Measurements from ENCODE around the gene CASP10. TPM values are rescaled to one million over a fixed set of nuclear protein-coding genes. Genes with fewer than 3 reads are reported as not detected.

CASP10 gene
- total and polyA plus RNA-seq, 9 of the 15 experiments (the other 6 are each of a cell fraction or from before 2014, with no cell fraction given) = 7.1 to 20.4 (median 10.8) TPM

- TF ChIP-seq SMARCB1 (IDR thresholded peaks at IDR 0.05; ENCODE audit: insufficient read length, low read depth) = no peak
- no peak for TF ChIP-seq TBL1XR1 (IDR thresholded peaks at IDR 0.05; ENCODE audit: low read length in 2 of 2)
- no peak for TF ChIP-seq ZNF57 (CRISPR knock-in tag; IDR thresholded peaks at IDR 0.05)
- peak; percentile 71 for TF ChIP-seq MEIS2 (IDR thresholded peaks at IDR 0.05; ENCODE audit: partially characterized antibody)
- no peak for TF ChIP-seq NFYB (IDR thresholded peaks at IDR 0.05; ENCODE audit: extremely low read depth, insufficient read length)
- no peak for TF ChIP-seq ETS2 (tag; IDR thresholded peaks at IDR 0.05; ENCODE audit: borderline replicate concordance, poor library complexity, severe bottlenecking)
- no peak for TF ChIP-seq ZNF282 (CRISPR knock-in tag; IDR thresholded peaks at IDR 0.05)
- no peak for TF ChIP-seq CAMTA2 (CRISPR knock-in tag; conservative IDR thresholded peaks at IDR 0.05)
- TF ChIP-seq RBFOX2 (IDR thresholded peaks at IDR 0.05; ENCODE audit: low read depth, low read length) = 0 out of 2 replicates have a peak, but pooled peaks have one; percentile 24
- TF ChIP-seq KLF10 (CRISPR knock-in tag; IDR thresholded peaks at IDR 0.05) = no peak
- TF ChIP-seq ZNF699 (CRISPR knock-in tag; IDR thresholded peaks at IDR 0.05; ENCODE audit: insufficient replicate concordance) = no peak
- TF ChIP-seq RBM17 (IDR thresholded peaks at IDR 0.05; ENCODE audit: borderline replicate concordance, low read depth, low read length) = no peak
- TF ChIP-seq ZC3H8 (IDR thresholded peaks at IDR 0.05) = no peak
- TF ChIP-seq C11orf30 (IDR thresholded peaks at IDR 0.05; ENCODE audit: low read depth) = no peak
- no peak for TF ChIP-seq TSHZ1 (CRISPR knock-in tag; IDR thresholded peaks at IDR 0.05)
- TF ChIP-seq ZNF324 (CRISPR knock-in tag; IDR thresholded peaks at IDR 0.05) = no peak
- TF ChIP-seq, protein P1, sequence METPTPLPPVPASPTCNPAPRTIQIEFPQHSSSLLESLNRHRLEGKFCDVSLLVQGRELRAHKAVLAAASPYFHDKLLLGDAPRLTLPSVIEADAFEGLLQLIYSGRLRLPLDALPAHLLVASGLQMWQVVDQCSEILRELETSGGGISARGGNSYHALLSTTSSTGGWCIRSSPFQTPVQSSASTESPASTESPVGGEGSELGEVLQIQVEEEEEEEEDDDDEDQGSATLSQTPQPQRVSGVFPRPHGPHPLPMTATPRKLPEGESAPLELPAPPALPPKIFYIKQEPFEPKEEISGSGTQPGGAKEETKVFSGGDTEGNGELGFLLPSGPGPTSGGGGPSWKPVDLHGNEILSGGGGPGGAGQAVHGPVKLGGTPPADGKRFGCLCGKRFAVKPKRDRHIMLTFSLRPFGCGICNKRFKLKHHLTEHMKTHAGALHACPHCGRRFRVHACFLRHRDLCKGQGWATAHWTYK (CRISPR knock-in tag; IDR thresholded peaks at IDR 0.05) = no peak
- TF ChIP-seq, protein P2, sequence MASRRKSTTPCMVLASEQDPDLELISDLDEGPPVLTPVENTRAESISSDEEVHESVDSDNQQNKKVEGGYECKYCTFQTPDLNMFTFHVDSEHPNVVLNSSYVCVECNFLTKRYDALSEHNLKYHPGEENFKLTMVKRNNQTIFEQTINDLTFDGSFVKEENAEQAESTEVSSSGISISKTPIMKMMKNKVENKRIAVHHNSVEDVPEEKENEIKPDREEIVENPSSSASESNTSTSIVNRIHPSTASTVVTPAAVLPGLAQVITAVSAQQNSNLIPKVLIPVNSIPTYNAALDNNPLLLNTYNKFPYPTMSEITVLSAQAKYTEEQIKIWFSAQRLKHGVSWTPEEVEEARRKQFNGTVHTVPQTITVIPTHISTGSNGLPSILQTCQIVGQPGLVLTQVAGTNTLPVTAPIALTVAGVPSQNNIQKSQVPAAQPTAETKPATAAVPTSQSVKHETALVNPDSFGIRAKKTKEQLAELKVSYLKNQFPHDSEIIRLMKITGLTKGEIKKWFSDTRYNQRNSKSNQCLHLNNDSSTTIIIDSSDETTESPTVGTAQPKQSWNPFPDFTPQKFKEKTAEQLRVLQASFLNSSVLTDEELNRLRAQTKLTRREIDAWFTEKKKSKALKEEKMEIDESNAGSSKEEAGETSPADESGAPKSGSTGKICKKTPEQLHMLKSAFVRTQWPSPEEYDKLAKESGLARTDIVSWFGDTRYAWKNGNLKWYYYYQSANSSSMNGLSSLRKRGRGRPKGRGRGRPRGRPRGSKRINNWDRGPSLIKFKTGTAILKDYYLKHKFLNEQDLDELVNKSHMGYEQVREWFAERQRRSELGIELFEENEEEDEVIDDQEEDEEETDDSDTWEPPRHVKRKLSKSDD (conservative IDR thresholded peaks at IDR 0.05; ENCODE audit: low read length) = no peak
- TF ChIP-seq, protein P3, sequence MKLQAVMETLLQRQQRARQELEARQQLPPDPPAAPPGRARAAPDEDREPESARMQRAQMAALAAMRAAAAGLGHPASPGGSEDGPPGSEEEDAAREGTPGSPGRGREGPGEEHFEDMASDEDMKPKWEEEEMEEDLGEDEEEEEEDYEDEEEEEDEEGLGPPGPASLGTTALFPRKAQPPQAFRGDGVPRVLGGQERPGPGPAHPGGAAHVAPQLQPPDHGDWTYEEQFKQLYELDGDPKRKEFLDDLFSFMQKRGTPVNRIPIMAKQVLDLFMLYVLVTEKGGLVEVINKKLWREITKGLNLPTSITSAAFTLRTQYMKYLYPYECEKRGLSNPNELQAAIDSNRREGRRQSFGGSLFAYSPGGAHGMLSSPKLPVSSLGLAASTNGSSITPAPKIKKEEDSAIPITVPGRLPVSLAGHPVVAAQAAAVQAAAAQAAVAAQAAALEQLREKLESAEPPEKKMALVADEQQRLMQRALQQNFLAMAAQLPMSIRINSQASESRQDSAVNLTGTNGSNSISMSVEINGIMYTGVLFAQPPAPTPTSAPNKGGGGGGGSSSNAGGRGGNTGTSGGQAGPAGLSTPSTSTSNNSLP (IDR thresholded peaks at IDR 0.05; ENCODE audit: borderline replicate concordance, low read depth, low read length) = no peak
Measured at GRCh38 chr2:201255408-201256033, 72.6 kb downstream of the CASP10 start (continued).

Data from K562 (cell line).